ENCODE data around the gene MEGF8. TPM values are rescaled to one million over a fixed set of nuclear protein-coding genes. Genes with fewer than 3 reads are reported as not detected.

MEGF8 gene
- total RNA-seq, 1 experiment from 2014 or later, result 7.7 TPM

GRCh38 chr19:42332059-42332458 is 6.6 kb downstream of the MEGF8 start:
- Histone ChIP-seq H3K4me3 (ENCODE audit: low read length) (no peak overlapping the region), H3K27me3 (ENCODE audit: low read length) (no peaks in the 10 kb centered on the region), H3F3A (ENCODE audit: low read length, unreplicated experiment) (no peaks in the 10 kb centered on the region), H3K4me1 (ENCODE audit: insufficient read depth, low read length) (peaks cover under 1% of the 10 kb centered on the region), H3K9me3 (ENCODE audit: low read length) (no peaks in the 10 kb centered on the region), H3K79me2 (ENCODE audit: low read length) (peaks cover 20% of the 10 kb centered on the region), H3K9ac (ENCODE audit: low read length) (no peak overlapping the region), H2AFZ (ENCODE audit: low read length) (no peak overlapping the region), H3K4me2 (ENCODE audit: low read length) (no peak overlapping the region), H3K36me3 (ENCODE audit: low read depth, low read length) (no peaks in the 10 kb centered on the region), H3K9me2 (replicated peaks; ENCODE audit: low read length) (no peaks in the 10 kb centered on the region), H4K20me1 (ENCODE audit: low read length) (no peaks in the 10 kb centered on the region), H3K27ac (ENCODE audit: low read length) (no peak overlapping the region)
- CTCF ChIA-PET, result no interaction called here
- TF ChIP-seq CTCF (conservative IDR thresholded peaks at IDR 0.05; ENCODE audit: low read depth, low read length) (no peak), EZH2phosphoT487 (IDR thresholded peaks at IDR 0.05; ENCODE audit: borderline replicate concordance, low read length) (no peak), EZH2 (IDR thresholded peaks at IDR 0.05; ENCODE audit: low read length, unreplicated experiment) (no peak)
- DNase-seq (no peak), ATAC-seq (no peak)
- no TSS peak for BruUV-seq (replicated peaks)
- POLR2A ChIA-PET (ENCODE audit: unreplicated experiment), result no interaction called here
- intact Hi-C loops (cut with micrococcal nuclease), result no loop called here

- Histone ChIP-seq H3K9me2 (replicated peaks; ENCODE audit: low read length) (no peaks in the 10 kb centered on the region), H4K20me1 (ENCODE audit: low read length) (no peaks in the 10 kb centered on the region), H3K36me3 (ENCODE audit: low read depth, low read length) (no peaks in the 10 kb centered on the region), H3K27ac (ENCODE audit: low read length) (no peak overlapping the region), H3K9me3 (ENCODE audit: low read length) (no peaks in the 10 kb centered on the region), H3K4me3 (ENCODE audit: low read length) (no peak overlapping the region), H3K79me2 (ENCODE audit: low read length) (peaks cover 12% of the 10 kb centered on the region; the same call in 1 of the 2 replicates), H3K4me2 (ENCODE audit: low read length) (no peak overlapping the region), H3K4me1 (ENCODE audit: insufficient read depth, low read length) (no peaks in the 10 kb centered on the region), H2AFZ (ENCODE audit: low read length) (no peak overlapping the region), H3K27me3 (ENCODE audit: low read length) (no peaks in the 10 kb centered on the region), H3F3A (ENCODE audit: low read length, unreplicated experiment) (no peaks in the 10 kb centered on the region), H3K9ac (ENCODE audit: low read length) (no peak overlapping the region)
- intact Hi-C loops (cut with micrococcal nuclease), result no loop called here
- BruUV-seq (replicated peaks), result no TSS peak
- no peak for TF ChIP-seq EZH2phosphoT487 (IDR thresholded peaks at IDR 0.05; ENCODE audit: borderline replicate concordance, low read length)
- TF ChIP-seq CTCF (conservative IDR thresholded peaks at IDR 0.05; ENCODE audit: low read depth, low read length), result no peak
- TF ChIP-seq EZH2 (IDR thresholded peaks at IDR 0.05; ENCODE audit: low read length, unreplicated experiment), result no peak
- ATAC-seq (no peak), DNase-seq (no peak)
- ChIA-PET CTCF (no interaction called here), POLR2A (ENCODE audit: unreplicated experiment) (no interaction called here)
These were observed 7.6 kb downstream of the MEGF8 start for GRCh38 chr19:42333018-42333417.

- no peaks in the 10 kb centered on the region for H3K9me2 ChIP-seq (replicated peaks; ENCODE audit: low read length)
- ATAC-seq, result no peak
These were observed 8.7 kb downstream of the MEGF8 start for GRCh38 chr19:42333975-42334696.

More at GRCh38 chr19:42333975-42334696, 8.7 kb downstream of the MEGF8 start:
- POLR2A ChIA-PET (ENCODE audit: unreplicated experiment), result no interaction called here
- H3K4me3 ChIP-seq (ENCODE audit: low read length), result no peak overlapping the region
- H3K4me2 ChIP-seq (ENCODE audit: low read length), result no peak overlapping the region
- no peaks in the 10 kb centered on the region for H3K4me1 ChIP-seq (ENCODE audit: insufficient read depth, low read length)
- H3K9me3 ChIP-seq (ENCODE audit: low read length), result no peaks in the 10 kb centered on the region
- H3K79me2 ChIP-seq (ENCODE audit: low read length), result 0 out of 2 replicates have a peak, but pooled peaks cover under 1% of the 10 kb centered on the region
- H3K27me3 ChIP-seq (ENCODE audit: low read length), result no peaks in the 10 kb centered on the region
- no peaks in the 10 kb centered on the region for H3K36me3 ChIP-seq (ENCODE audit: low read depth, low read length)
- no TSS peak for BruUV-seq (replicated peaks)
- TF ChIP-seq EZH2 (IDR thresholded peaks at IDR 0.05; ENCODE audit: low read length, unreplicated experiment), result no peak
- TF ChIP-seq CTCF (conservative IDR thresholded peaks at IDR 0.05; ENCODE audit: low read depth, low read length), result no peak
- no peak for TF ChIP-seq EZH2phosphoT487 (IDR thresholded peaks at IDR 0.05; ENCODE audit: borderline replicate concordance, low read length)
- H3F3A ChIP-seq (ENCODE audit: low read length, unreplicated experiment), result no peaks in the 10 kb centered on the region
- intact Hi-C loops (cut with micrococcal nuclease), result no loop called here
- CTCF ChIA-PET, result no interaction called here
- no peak overlapping the region for H2AFZ ChIP-seq (ENCODE audit: low read length)
- no peaks in the 10 kb centered on the region for H4K20me1 ChIP-seq (ENCODE audit: low read length)
- no peak overlapping the region for H3K27ac ChIP-seq (ENCODE audit: low read length)
- no peak overlapping the region for H3K9ac ChIP-seq (ENCODE audit: low read length)
- no peak for DNase-seq
